SW480 (cell line): ENCODE data around the gene NAA35.
"Not testable (repeated sequence)": the region's sequence is repeated elsewhere in the genome, so short reads cannot be mapped to it uniquely, and the experiment has no call there.

Experiments used
- DNase-seq: peaks from one replicate; pipeline ENCODE4 v3.0.0-alpha.2; 2016; ENCODE audit warnings: low spot score

Gene NAA35

DNA sequence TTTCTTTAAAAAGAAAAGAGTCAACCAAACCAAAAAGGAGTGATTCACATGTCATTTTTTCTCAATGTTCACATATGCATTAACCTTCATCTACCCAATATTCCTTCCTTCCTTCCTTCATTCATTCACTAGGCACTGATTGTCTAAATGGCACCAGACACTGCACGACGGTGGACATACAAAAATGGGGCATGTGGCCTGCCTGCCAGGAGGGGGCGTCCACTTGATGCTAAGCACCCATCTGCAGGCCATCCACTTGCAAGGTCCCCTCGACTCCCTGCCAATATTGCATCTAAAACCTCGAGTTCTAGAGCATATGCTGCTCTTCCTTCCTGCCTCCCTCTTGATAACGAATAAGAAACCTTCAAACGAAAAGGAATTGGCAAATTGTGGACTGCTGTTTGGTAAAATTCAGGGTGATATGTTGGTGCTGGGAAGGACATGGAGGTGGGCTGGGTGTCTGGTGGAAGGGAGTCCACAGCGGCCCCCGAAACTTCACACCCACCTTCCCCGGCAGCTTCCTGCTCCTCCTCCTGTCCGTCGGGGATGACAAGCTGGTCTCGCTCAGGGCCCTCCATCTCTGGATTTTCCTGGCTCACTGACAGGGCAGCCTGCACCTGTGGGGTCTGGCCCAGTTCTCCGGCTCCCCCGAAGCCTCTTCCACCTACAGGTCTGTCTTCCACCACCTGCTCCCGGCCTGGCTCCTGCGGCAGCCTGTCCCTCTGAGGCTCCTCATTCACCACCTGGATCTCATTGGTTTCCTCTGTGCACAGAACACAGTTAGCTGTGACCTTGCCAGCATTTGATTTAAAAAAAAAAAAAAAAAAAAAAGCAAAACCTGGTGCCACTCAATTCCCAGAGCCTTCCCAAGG lies 94.2 kb downstream of the NAA35 start:
- DNase-seq: peak; percentile 48

DNA sequence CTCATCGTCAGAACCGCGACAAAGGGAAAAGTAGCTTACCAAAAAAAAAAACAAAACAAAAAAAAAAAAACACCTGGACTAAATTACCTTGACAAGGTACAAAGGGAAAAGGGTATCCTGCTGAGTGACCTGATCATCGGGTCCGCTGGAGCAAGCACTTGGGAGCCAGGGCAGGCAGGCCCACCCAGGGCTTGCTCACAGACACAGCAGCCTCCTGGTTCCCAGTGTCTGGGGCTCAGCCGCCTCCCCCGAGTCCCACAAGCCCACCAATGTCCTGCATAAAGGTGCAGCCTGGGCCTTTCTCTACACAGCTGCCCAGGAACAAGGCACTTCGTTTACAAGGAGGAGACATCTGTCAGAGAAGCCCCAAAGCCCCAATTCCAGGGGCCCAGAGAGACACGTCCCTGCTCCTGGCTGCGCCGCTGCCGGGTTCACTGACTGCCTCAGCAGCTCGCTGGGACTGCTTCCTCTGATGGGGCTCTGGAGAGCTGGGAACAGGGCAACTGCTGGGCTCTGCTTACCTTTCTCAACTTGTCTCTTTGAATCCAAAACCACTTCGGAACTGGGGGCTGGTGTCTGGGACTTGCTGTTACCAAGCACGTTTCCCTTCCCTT lies 95.0 kb downstream of the NAA35 start:
- no peak for DNase-seq

DNA sequence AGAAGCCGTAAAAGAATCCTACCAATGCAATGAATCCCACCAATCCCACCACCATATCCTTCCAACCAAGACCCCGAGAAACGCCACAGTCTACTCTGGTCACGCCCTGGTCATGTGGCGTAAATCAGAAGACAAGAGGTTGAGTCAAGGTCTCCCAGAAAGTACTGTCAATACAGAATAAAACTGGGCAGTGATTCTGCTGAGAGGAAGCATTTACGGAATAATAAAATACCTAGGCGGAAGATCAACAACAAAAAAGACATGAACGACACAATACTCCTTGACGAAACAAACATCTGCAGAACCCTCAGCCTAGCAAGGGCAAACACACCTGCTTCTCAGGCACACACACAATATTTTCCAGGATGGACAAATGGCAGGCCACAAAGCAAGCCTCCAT lies 95.6 kb downstream of the NAA35 start:
- no peak for DNase-seq

DNA sequence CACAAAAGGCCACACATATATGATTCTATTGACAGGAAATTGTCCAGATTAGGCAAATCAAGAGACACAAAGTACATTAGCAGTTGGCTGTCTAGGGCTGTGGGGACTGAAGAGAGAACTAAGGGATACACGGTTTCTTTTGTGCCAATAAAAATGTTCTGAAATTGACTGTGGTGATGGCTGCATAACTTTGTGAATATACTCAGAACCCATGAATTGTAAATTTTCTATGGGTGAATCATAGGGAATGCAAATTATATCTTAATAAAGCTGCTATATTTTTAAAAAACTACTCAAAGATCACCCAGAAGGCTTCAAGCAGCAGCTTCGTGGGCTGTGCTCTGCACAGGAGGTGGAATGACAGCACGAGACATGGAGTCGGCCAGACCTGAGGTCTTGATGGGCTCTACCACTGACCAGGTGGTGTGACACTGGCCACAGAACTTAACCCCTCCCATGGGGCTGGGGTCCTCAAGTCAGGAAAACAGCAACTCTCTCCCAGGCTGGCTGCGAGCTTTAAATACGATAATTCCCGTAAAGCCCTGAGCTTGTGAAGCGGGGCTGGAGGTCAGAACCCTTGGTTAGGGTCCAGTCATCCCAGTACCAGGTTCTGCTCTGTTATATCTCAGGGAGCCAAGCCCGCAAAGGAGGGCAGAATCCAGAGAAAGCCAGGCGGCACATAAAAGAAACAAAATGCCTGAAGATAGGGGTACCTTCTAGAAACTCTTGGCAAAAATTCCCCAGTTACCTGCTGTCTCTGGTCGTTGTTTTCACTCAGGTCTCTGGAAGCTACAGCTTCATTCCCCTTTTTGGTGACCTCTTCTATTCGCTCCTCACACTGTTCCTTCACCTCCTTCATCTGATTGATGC lies 99.3 kb downstream of the NAA35 start:
- DNase-seq: no peak

DNA sequence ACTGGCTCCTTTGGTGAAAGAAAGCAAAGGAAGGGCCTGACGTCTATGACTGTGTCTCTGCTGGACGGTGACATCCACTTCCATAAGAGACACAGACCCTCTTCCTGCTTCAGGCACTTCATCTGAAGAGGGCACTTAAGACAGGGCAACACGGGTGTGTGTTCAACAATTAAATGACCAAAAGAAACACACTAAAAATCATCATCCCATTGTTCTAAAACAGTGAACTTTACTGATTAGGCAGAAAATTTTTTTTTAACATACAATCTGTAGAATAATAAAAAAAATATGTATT lies 99.9 kb downstream of the NAA35 start:
- DNase-seq: no peak

DNA sequence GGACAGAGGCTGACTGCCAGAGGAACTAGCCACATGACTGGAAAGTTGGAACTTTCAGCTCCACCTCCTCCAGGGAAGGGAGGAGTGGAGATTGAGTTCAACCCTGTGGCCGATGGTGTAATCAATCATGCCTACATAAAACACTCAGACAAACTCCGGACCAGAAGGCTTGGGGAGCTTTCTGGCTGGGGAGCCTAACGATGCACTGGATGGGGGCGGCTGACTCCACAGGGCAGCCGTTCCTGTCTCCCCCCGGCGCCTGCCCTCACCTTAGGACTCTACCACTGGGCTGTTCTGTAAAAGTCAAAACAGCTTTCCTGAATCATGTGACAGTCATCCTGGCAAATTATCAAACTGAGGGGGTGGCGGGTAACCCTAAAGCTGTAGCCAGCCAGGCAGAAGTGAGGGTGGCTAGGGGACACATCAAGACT lies 100.4 kb downstream of the NAA35 start:
- DNase-seq: no peak

DNA sequence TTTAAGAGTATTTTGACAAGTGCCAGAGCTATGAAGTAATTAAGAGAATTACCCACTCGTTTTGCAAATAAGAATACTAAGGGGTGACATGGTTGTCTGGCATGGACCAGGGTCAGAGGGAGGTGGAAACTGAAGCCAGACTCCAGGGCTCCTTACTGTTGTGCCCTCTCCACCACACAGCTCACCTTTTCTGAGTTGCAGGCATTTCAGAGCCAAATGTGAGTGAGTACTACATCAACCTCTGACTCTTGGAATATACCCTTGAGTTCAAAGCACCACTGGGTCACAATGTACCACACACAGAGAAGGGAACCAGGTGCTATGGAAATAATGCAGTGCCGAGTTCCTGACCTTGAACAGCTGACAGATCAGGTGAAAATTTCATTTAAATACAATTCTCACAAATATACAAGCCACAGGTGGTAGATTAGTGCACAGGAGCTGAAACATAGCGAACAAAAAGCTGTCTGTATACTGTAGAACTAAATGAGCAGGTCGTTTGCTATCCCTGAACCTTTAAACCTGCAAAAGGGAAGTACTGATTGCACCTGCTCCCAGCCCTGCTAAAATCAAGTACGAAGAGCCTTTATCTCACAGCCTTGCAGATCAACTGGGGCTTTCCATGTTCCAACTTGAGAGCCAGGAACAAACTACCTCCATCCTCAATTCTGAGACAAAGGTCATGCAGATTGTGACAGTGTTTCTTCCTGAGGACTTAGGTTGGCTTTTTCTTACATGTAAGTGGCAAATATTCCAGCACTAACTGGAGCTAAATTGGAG lies 101.4 kb downstream of the NAA35 start:
- no peak for DNase-seq

DNA sequence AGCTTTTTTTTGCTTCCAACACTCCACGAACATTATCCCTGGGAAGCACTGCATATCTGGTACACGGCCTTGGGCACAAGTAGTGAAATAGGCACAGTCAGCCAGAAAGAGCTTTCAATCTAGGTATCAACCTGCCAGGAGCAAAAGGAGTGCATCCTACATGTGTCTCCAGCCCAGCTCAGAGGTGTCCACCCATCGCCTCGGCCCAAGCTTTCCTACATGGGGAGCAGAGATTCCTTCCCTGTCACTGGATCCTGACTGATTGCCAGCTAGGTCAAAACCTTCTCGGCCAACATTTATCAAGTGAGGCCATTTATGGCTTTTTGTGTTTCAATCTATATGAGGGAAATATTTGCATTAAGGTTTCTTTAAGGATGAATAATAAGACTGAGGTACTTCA lies 102.6 kb downstream of the NAA35 start:
- DNase-seq: no peak

DNA sequence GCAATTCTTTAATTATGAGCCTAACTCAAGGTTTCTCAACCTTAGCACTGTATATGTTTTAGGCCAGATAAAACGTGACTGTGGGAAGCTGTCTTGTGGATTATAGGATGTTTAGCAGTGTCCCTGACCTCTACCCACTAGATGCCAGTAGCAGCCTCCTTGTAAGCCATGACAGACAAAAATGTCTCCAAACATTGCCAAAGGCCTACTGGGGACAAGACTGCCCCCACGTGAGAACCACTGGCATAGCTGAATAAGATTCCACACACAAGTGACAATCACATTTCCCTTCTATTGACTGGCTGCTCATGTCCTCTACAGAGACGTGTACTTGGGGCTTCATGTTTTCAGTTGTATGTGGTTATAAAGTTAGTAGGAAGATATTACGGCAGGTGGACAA lies 103.1 kb downstream of the NAA35 start:
- DNase-seq: peak; percentile 22

DNA sequence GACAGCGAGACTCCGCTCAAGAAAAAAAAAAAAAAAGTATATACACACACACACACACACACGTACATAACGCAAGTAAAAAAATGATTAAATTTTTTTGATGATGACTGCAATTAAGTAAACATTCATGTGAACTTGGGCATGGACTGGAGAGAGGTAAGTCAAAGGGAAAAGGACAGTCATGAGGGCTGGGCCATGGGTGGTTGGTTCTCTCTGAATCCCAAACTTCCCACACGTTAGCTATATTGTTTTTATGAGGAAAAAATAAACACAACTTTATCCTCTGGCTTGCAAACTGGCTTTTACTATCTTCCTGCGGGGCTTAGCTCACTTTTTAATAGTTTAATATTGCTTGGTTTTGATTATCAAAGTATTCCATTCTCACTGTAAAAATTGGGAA lies 104.7 kb downstream of the NAA35 start:
- no peak for DNase-seq

DNA sequence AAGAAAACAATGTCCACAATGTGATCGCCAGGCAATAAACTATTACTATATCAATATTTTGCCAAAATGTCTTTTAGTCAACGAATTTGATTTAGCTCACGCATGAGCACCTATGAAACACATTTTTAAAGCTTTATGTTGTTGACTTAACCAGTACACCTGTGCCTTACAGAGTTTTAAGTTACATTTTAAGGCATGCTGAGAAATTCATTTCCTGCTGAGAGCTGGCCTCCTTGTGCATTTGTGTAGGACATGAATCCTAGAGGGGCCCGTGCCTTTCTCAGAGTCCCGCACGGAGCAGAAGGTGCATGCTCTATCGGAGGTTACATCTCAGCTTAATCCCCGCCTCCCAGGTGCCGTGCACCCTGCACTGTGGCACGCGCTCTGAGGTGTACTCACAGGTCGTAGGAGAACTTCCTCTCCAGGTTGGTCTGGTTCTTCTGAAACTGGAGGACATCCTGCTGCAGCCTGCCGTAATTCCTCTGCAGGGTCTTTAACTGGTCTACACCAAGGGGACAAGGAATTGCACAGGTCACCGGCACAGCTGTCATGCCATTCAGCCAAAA lies 105.2 kb downstream of the NAA35 start:
- no peak for DNase-seq

DNA sequence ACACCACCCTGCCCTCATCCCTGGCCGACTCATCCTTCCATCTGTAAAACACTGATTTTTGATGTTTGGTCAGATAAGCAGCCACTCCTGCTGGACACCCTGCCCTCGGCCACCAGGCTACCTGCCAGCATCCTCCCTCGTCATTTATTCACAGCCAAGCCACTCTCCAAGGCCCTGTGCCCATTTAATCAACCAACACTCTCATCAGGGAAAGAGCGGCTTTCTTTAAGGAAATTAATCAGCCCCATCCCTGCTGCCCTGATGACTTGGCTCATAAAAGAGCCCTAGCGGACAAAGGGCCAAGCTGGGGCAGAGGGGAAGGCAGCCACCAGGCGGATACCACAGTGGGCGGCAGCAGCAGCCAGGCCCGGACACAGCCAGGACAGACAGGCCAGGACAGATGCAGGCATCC lies 106.0 kb downstream of the NAA35 start:
- no peak for DNase-seq

DNA sequence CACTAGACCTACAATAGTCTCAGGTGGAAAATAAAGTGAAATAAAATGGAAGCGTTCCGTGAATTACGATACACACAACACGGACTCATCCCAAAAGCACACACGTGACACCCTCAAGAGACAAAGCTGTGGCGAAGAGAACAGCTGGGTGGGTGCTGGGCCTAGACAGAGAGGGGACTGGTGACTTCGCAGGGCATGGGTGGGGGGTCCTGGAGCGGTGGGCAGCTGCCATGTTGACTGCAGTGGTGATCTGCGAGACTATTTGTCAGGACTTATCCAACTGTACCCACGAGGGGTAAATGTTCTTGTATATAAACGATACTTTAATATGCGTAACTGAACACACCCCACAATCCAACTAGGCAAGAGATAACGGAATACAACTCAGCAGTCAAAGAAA lies 106.4 kb downstream of the NAA35 start:
- DNase-seq: no peak

DNA sequence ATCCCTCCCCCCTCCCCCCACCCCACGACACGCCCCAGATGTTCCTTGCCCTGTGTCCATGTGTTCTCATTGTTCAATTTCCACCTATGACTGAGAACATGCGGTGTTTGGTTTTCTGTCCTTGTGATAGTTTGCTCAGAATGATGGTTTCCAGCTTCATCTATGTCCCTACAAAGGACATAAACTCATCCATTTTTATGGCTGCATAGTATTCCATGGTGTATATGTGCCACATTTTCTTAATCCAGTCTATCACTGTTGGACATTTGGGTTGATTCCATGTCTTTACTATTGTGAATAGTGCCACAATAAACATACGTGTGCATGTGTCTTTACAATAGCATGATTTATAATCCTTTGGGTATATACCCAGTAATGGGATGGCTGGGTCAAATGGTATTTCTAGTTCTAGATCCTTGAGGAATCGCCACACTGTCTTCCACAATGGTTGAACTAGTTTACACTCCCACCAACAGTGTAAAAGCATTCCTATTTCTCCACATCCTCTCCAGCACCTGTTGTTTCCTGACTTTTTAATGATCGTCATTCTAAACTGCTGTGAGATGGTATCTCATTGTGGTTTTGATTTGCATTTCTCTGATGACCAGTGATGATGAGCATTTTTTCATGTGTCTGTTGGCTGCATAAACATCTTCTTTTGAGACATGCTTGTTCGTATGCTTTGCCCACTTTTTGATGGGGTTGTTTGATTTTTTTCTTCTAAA lies 107.2 kb downstream of the NAA35 start:
- DNase-seq: not testable (repeated sequence)

DNA sequence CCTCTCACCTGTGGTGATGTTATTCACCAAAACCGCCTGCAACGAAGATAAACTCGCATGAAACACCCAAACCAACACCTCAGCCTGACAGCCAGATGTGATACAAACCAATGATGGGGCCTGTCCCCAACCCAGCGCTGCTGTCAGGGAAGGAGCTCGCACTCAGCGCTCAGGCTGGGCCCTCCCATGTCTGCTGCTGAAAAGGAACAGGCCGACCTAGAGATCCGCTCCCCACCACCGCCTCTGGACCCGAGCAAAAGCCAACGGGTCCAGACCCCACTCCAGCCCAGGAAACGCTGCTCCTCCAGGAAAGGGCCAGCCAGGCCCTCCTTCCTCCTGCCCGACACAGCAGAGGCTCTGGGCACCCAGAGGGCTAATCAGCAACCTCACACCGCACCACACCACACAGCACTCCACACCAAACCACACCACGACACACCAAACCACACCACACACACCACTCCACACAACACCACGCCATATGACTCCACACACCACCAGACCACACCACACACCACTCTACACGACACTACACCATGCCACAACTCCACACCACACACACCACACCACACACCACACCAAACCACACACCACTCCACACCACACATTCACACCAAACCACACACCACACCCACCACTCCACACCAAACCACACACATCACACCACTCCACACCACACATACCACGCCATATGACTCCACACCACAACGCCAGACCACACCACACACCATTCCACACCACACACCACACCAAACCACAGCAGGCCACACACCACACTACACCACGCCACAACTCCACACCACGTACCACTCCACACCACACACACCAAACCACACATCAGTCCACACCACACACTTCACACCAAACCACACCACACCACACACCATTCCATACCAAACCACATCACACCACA lies 111.9 kb downstream of the NAA35 start:
- no peak for DNase-seq

DNA sequence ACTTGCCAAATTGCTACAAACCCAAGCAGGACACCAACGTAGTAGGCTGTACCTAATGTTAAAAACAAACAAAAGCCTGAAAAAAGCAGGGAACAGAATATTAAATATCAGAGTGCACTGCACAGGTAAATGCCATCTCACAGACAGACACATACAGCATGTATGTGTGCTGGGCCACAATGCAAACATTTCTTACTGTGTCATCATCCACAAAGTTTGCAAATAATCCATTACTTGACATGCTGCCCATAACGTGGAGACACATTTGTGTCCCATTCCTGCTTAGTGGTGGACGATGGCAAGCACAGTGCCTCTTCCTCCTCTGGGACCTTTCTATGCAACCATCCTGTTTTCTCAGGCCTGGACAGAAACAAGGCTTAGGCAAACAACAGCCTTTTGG lies 113.7 kb downstream of the NAA35 start:
- no peak for DNase-seq

DNA sequence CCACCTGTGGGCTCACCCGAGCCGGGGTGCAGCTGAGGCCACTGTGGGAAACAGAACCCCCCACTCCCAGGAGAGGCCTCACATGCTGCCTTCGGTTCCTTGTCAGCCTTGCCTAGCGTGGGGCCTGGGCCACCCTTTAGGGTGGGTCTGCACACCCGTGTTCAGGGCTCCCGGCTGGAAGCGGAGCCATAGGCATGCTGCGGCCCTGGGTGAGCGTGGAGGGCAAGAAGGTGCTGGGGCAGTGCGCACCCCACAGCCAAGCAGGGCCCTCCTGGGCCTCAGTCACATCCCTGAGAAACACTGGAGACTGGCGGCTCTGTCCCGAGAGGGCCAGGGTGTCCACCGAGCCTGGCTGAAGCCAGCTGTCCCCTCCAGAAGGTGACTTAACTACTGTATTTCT lies 116.5 kb downstream of the NAA35 start:
- no peak for DNase-seq

DNA sequence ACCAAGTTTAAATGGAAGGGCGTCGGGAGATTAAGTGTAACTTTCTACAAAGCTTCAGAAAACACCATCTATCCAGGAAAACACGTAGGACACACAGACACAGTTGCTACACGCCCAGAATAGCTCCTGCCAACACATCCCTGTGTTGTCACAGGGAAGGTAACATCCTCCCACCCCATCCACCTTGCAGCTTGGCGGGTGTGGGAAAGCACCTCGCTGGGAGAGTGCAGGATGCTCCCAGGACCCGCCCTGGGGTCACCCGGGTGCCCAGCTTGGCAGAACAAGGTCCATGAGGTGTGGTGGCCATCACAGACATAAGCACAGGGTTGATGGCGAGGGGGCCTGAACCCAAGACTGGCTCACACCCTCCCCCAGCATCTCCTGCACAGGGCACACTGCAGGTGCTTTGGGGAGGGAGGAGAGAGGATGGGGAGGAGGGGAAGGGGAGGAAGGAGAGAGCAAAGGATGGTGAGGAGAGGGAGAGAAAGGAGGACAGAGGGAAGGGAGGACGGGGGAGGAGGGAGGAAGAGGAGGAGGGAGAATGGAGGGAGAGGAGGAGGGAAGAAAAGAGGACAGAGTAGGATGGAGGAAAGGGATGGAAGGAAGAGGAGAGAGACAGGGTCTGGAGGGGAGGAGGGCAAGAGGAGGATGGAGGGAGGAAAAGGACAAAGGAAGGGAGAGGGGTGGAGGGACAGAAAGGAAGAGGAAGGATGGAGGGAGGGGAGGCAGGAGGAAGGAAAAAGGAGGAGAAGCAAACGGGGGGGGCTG lies 121.2 kb downstream of the NAA35 start:
- DNase-seq: no peak
